ENCODE data around the gene GNGT1. TPM values are rescaled to one million over a fixed set of nuclear protein-coding genes. Genes with fewer than 3 reads are reported as not detected.

Gene GNGT1
- total RNA-seq, 1 experiment from 2014 or later: 0.20 TPM

DNA sequence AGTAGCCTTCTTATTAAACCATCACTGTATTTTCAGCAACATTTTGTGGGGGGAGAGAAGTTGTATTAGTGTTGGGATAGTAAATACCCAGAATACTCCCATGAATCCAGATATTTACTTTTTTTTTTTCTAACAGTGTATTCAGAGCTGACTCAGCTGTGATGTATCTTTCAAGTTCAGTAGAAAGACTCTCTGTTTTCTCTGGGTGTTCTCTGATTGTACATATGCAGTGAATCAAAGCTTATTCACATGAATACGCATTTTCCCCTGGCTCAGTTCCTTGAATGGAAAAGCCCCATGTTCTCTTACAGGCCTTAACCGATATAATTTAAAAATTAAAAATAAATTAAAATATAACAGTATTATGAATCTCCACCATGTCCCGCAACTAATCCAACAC, 17.1 kb upstream of the GNGT1 start:
- H3K27ac Mint-ChIP-seq: no peak overlapping the region
- no peak overlapping the region for H2AK5ac ChIP-seq (ENCODE audit: insufficient read length, low read length)
- DNase-seq: no peak
- no peak overlapping the region for H2BK15ac ChIP-seq (ENCODE audit: low read depth, low read length)
- peak overlapping the region; percentile 87 to 94; a peak in 3 of 5 replicates for H3K4me3 Mint-ChIP-seq
- H3K23me2 ChIP-seq (ENCODE audit: insufficient read length, low read depth, low read length, poor library complexity, severe bottlenecking): peaks cover 10% of the 10 kb centered on the region
- H3T11ph ChIP-seq (ENCODE audit: low read length): no peak overlapping the region
- no peaks in the 10 kb centered on the region for H3K36me3 Mint-ChIP-seq (ENCODE audit: insufficient read depth in 1 of 3, low read depth in 3 of 3)
- no peak overlapping the region for H3K18ac ChIP-seq (ENCODE audit: insufficient read length, low read depth, low read length)
- H2AFZ ChIP-seq (ENCODE audit: low read length): no peak overlapping the region
- H3K9me3 ChIP-seq (ENCODE audit: control insufficient read depth, low read depth, low read length): no peaks in the 10 kb centered on the region
- no peak overlapping the region for H2BK120ac ChIP-seq (ENCODE audit: low read depth, low read length, poor library complexity, severe bottlenecking)
- TF ChIP-seq, protein P1, sequence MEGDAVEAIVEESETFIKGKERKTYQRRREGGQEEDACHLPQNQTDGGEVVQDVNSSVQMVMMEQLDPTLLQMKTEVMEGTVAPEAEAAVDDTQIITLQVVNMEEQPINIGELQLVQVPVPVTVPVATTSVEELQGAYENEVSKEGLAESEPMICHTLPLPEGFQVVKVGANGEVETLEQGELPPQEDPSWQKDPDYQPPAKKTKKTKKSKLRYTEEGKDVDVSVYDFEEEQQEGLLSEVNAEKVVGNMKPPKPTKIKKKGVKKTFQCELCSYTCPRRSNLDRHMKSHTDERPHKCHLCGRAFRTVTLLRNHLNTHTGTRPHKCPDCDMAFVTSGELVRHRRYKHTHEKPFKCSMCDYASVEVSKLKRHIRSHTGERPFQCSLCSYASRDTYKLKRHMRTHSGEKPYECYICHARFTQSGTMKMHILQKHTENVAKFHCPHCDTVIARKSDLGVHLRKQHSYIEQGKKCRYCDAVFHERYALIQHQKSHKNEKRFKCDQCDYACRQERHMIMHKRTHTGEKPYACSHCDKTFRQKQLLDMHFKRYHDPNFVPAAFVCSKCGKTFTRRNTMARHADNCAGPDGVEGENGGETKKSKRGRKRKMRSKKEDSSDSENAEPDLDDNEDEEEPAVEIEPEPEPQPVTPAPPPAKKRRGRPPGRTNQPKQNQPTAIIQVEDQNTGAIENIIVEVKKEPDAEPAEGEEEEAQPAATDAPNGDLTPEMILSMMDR (conservative IDR thresholded peaks at IDR 0.05): no peak
- no peak overlapping the region for H3K4ac ChIP-seq (ENCODE audit: low read depth, low read length)
- peaks cover 53% of the 10 kb centered on the region for H3K27me3 Mint-ChIP-seq (ENCODE audit: low read depth)
- no peak overlapping the region for H4K5ac ChIP-seq (ENCODE audit: insufficient read length, low read depth, low read length)
- H3K4me1 Mint-ChIP-seq: peaks cover 6 to 9% of the 10 kb centered on the region in 2 experiments; a peak in 2 of 4 replicates
- no peak overlapping the region for H4K8ac ChIP-seq (replicated peaks; ENCODE audit: insufficient read length, low read depth, low read length)
- H2BK12ac ChIP-seq (ENCODE audit: insufficient read length, low read depth, low read length): no peak overlapping the region
- no peak overlapping the region for H2BK5ac ChIP-seq (ENCODE audit: insufficient read length, low read length)
- H3K9ac ChIP-seq (ENCODE audit: extremely low read depth, insufficient read length, low read length): no peak overlapping the region
- H4K20me1 ChIP-seq (ENCODE audit: control insufficient read depth, insufficient read depth, insufficient read length): no peaks in the 10 kb centered on the region
- H3K14ac ChIP-seq (ENCODE audit: insufficient read depth, low read length): no peak overlapping the region
- no peak overlapping the region for H3K27ac ChIP-seq (ENCODE audit: insufficient read length, low read depth, low read length)
- no peak overlapping the region for H3K4me2 ChIP-seq (ENCODE audit: insufficient read depth, insufficient read length, low read length)
- H2BK20ac ChIP-seq (ENCODE audit: low read depth, low read length, poor library complexity, severe bottlenecking): no peak overlapping the region
- no peak overlapping the region for H3K23ac ChIP-seq (ENCODE audit: insufficient read length, low read depth, low read length)
- no CpG with 5 or more reads among the region's 3 CpGs for WGBS (ENCODE audit: extremely low coverage, insufficient read length, low lambda C conversion rate)
- H4K91ac ChIP-seq (ENCODE audit: insufficient read length, low read depth, low read length): no peak overlapping the region
- no peak overlapping the region for H3K56ac ChIP-seq (ENCODE audit: insufficient read length, low read depth, low read length)
- H3K79me2 ChIP-seq (ENCODE audit: insufficient read depth, low read length): no peaks in the 10 kb centered on the region
- peaks cover 2% of the 10 kb centered on the region; the same call in 1 of the 2 replicates for H3K27me3 ChIP-seq (ENCODE audit: insufficient read depth, low read length)
- H3K9me3 Mint-ChIP-seq: peaks cover 0 to 2% of the 10 kb centered on the region in 2 experiments; a peak in 1 of 5 replicates
- no peaks in the 10 kb centered on the region for H3K4me1 ChIP-seq (ENCODE audit: insufficient read depth, low read length)
- no peaks in the 10 kb centered on the region for H3K79me1 ChIP-seq (ENCODE audit: insufficient read depth, low read depth, low read length, poor library complexity, severe bottlenecking)

All from H9 (cell line).